ENCODE measurements around the gene PYGB. TPM values are rescaled to one million over a fixed set of nuclear protein-coding genes. Genes with fewer than 3 reads are reported as not detected.

Gene PYGB
- total and polyA plus RNA-seq, 7 donors, result 4.9 to 22.3 (median 9.5) TPM

DNA sequence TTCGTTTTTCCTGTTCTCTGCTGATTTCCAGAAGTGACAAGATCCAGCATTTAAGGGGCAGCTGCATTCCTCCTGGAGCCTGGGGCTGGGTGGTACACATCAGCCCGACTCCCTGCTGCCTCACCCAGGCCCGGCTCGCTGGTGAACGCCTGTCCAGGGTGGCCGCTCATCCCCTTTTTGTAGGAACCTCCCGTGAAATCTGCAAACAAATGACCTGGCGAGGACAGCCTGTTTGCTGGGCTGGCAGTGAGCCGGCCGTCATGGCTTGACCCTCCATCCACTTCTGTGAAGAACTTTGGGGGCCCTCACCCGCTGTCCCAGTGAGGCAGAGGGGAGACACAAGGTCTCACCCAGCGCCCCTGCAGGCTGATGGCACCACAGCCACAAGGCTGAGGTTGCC, 39.0 kb downstream of the PYGB start:
- Histone ChIP-seq H3K36me3 (ENCODE audit: insufficient read depth in 1 of 2, low read depth in 1 of 2) (peaks cover 0 to 84% of the 10 kb centered on the region in 2 donors), H3K27me3 (ENCODE audit: insufficient read depth in 3 of 3, low read length in 2 of 3) (no peaks in the 10 kb centered on the region), H3K4me3 (no peak overlapping the region), H3K27ac (no peak overlapping the region), H3K9me3 (no peaks in the 10 kb centered on the region), H3K4me1 (no peaks in the 10 kb centered on the region)
- no peak for DNase-seq
- 93 to 95% (median 94%) methylated on average over 12 of the region's 12 CpGs for WGBS, 3 donors
- TF ChIP-seq, protein P1, sequence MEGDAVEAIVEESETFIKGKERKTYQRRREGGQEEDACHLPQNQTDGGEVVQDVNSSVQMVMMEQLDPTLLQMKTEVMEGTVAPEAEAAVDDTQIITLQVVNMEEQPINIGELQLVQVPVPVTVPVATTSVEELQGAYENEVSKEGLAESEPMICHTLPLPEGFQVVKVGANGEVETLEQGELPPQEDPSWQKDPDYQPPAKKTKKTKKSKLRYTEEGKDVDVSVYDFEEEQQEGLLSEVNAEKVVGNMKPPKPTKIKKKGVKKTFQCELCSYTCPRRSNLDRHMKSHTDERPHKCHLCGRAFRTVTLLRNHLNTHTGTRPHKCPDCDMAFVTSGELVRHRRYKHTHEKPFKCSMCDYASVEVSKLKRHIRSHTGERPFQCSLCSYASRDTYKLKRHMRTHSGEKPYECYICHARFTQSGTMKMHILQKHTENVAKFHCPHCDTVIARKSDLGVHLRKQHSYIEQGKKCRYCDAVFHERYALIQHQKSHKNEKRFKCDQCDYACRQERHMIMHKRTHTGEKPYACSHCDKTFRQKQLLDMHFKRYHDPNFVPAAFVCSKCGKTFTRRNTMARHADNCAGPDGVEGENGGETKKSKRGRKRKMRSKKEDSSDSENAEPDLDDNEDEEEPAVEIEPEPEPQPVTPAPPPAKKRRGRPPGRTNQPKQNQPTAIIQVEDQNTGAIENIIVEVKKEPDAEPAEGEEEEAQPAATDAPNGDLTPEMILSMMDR (IDR thresholded peaks at IDR 0.05), result no peak
- intact Hi-C loops (cut with DNase I), result no loop called here
- ATAC-seq, result no peak

DNA sequence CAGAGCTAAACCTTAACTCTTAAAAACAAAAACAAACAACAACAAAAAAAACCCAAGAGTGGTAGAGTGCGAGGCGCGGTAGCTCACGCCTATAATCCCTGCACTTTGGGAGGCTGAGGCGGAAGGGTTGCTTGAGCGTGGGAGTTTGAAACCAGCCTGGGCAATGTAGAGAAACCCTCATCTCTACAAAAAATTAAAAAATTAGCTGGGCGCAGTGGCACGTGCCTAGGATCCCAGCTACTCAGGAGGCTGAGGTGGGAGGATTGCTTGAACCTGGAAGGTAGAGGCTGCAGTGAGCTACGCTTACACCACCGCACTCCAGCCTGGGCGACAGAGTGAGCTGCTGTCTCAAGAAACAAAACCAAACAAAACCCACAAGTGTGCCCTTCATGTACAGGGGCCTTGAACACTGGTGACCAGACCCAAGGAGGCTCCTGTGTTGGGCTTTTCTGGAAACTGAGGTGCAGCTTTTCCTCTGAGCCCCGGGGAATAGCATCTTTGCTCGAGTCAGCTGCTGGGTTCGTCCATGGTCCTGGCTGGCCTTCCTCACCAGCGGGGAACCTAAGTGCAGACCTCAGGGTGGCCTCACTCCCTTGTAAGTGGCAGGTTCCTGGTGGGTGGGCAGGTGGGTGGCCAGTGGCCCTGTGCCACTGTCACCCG, 39.9 kb downstream of the PYGB start:
- no peak overlapping the region for H3K27ac ChIP-seq
- TF ChIP-seq, protein P1 (IDR thresholded peaks at IDR 0.05), result no peak
- ATAC-seq (no peak), DNase-seq (peak in 1 of 2 donors; percentile 46)
- no peaks in the 10 kb centered on the region for H3K4me1 ChIP-seq
- intact Hi-C loops (cut with DNase I), result no loop called here
- no peaks in the 10 kb centered on the region for H3K27me3 ChIP-seq (ENCODE audit: insufficient read depth in 3 of 3, low read length in 2 of 3)
- H3K9me3 ChIP-seq, result no peaks in the 10 kb centered on the region
- WGBS, 3 donors, result 92 to 95% (median 95%) methylated on average over 16 of the region's 16 CpGs
- H3K4me3 ChIP-seq, result no peak overlapping the region
- peaks cover 0 to 75% of the 10 kb centered on the region in 2 donors for H3K36me3 ChIP-seq (ENCODE audit: insufficient read depth in 1 of 2, low read depth in 1 of 2)

DNA sequence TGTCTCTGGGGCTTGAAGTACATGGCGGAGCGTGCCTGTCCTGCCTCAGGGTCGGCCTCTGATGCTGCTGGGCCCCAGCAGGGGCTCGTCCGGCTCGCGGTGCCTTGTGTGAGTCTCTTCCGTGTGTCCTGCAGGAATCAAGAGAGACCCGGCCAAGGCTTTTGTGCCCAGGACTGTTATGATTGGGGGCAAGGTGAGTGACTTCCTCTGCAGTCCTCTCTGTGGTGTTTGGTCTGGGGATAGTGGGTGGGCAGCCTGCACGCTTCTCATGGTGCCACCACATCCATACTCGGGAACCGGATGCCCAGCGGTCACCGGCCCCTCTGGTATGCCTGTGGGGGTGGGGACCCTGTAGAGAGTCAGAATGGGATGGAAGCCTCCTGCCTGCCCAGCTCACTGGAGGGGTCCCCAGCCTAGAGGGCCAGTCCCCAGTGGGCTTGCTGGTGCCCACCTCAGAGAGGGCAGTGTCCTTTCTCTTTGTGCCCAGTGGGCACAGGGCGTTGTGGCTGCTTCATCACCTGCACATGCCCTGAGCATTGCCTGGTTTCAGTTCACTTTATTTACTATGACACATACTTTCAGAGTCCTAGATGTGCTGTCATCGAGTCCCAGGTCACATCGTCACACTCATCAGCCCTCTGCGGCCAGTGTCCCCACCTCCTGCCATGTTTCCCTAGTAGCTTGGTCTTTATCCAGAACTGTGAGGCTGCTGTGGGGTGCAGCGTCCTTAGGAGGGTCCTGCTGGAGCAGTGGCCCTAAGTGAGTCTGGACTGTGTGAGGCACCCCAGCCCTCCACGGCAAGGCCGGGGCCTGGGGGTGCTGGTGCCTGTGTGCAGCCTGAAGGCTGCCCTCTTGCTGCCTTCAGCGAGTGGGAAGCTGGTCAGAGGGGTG, 40.7 kb downstream of the PYGB start:
- 85 to 94% (median 90%) methylated on average over 22 of the region's 22 CpGs for WGBS, 3 donors
- TF ChIP-seq, protein P1 (IDR thresholded peaks at IDR 0.05), result no peak
- Histone ChIP-seq H3K36me3 (ENCODE audit: insufficient read depth in 1 of 2, low read depth in 1 of 2) (peaks cover 0 to 71% of the 10 kb centered on the region in 2 donors), H3K4me3 (no peak overlapping the region), H3K9me3 (no peaks in the 10 kb centered on the region), H3K4me1 (no peaks in the 10 kb centered on the region), H3K27me3 (ENCODE audit: insufficient read depth in 3 of 3, low read length in 2 of 3) (no peaks in the 10 kb centered on the region), H3K27ac (no peak overlapping the region)
- intact Hi-C loops (cut with DNase I), result no loop called here
- no peak for ATAC-seq
- DNase-seq, result peak in 1 of 2 donors; percentile 44

DNA sequence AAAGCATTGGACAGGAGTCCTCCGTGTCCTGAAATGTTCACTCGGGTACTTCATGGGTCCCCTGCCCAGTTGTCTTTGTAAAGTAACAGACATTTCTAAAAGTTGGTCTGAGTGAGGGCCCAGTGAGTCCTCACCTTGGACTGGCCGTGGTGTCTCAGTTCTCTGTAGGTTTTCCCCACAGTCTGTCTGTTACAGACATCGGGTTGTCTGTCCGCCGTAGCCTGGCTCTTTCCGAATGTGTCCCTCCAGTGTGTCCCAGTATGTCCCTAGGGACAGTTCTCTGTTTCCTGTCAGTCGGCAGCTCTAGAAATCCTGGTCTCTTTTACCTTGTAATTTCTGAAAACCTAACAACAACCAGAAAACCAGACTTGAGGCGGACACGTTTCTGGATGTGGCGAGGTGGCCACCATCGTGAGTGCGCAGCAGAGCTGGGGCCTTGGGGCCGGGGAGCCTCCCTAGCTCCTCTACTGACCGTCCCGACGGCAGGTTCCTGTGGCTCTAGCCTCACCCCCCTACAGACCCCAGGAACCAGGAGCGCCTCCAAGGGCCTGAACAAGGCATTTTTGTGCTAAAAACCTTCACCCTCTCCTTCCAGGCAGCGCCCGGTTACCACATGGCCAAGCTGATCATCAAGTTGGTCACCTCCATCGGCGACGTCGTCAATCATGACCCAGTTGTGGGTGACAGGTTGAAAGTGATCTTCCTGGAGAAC, 42.2 kb downstream of the PYGB start:
- peaks cover 11% of the 10 kb centered on the region for H3K4me1 ChIP-seq
- no peak overlapping the region for H3K27ac ChIP-seq
- WGBS, 3 donors, result 82 to 92% (median 89%) methylated on average over 24 of the region's 24 CpGs
- TF ChIP-seq, protein P1 (IDR thresholded peaks at IDR 0.05), result no peak
- no peaks in the 10 kb centered on the region for H3K9me3 ChIP-seq
- H3K4me3 ChIP-seq, result no peak overlapping the region
- H3K27me3 ChIP-seq (ENCODE audit: insufficient read depth in 3 of 3, low read length in 2 of 3), result no peaks in the 10 kb centered on the region
- no peak for DNase-seq
- ATAC-seq, result no peak
- intact Hi-C loops (cut with DNase I), result loop anchor here (5.0 kb wide), 1 partner anchor 107 kb away; no protein-coding TSS in a partner anchor
- H3K36me3 ChIP-seq (ENCODE audit: insufficient read depth in 1 of 2, low read depth in 1 of 2), result peaks cover 0 to 56% of the 10 kb centered on the region in 2 donors

Data from psoas muscle (tissue), 8 donors.